Measurements from ENCODE around the gene NCAM2.

NCAM2 gene

DNA sequence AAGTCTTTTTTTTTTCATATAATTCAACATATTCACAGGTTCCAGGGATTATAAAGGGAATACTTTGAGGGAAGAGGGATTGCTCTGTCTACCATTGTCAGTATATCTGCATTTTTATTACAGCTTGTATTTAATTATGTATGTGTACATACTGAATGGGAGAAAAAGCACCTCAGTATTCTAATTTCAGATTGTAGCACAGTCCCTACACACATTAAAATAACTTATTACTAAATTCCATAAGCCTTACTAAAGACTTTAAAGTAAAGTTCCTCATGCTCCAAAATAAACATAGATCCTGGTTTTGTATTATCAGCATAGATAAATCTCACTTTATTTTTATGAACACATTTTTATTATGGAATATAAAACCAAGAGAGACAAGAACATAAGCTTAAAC is 134.2 kb downstream of the NCAM2 start:
- Histone ChIP-seq H4K5ac (ENCODE audit: low read length) (no peak overlapping the region), H3K23ac (ENCODE audit: low read length) (no peak overlapping the region), H2AK5ac (ENCODE audit: low read length) (no peak overlapping the region), H2BK5ac (ENCODE audit: low read length) (no peak overlapping the region), H3K36me3 (ENCODE audit: control insufficient read depth, insufficient read depth, low read length) (no peaks in the 10 kb centered on the region), H3K56ac (ENCODE audit: low read length) (no peak overlapping the region), H3K18ac (ENCODE audit: low read length) (no peak overlapping the region), H3K79me2 (ENCODE audit: control insufficient read depth, insufficient read depth, low read length) (no peaks in the 10 kb centered on the region), H3K79me1 (ENCODE audit: low read length) (no peaks in the 10 kb centered on the region), H3K4me1 (ENCODE audit: control insufficient read depth, low read depth, low read length) (no peaks in the 10 kb centered on the region), H2BK15ac (replicated peaks; ENCODE audit: low read depth) (no peak overlapping the region), H3K4me3 (ENCODE audit: low read length) (no peak overlapping the region), H3K4ac (ENCODE audit: low read depth, low read length) (no peak overlapping the region), H4K8ac (ENCODE audit: low read depth, low read length) (no peak overlapping the region), H3K27ac (ENCODE audit: low read depth, low read length) (no peak overlapping the region), H2BK120ac (ENCODE audit: low read depth, low read length) (no peak overlapping the region), H3K4me2 (ENCODE audit: low read length) (no peak overlapping the region), H3K9ac (ENCODE audit: low read length) (no peak overlapping the region), H3K27me3 (ENCODE audit: insufficient read depth, low read length, poor library complexity) (no peaks in the 10 kb centered on the region)
- DNase-seq: no peak

DNA sequence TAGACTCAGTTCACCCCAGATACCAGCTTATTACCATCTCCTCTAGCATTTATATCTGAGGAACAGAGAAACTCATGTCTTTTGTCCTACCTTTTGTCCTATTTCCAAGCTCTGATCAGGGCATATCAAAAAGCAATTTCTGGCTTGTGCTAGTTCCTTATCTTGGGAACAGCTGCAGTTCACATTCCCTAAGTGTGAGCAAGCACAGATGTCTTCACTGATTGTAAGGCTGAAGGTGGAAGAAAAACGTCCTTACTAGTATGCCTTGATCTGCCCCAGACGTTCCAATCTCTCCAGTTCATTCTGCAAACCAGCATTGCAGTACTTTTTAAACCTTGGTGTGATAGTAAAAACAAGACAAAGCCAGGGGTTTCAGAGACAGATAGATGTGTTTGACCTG is 139.8 kb downstream of the NCAM2 start:
- Histone ChIP-seq H2AK5ac (ENCODE audit: low read length) (no peak overlapping the region), H3K4me1 (ENCODE audit: control insufficient read depth, low read depth, low read length) (no peaks in the 10 kb centered on the region), H3K4me2 (ENCODE audit: low read length) (no peak overlapping the region), H3K18ac (ENCODE audit: low read length) (no peak overlapping the region), H3K27ac (ENCODE audit: low read depth, low read length) (no peak overlapping the region), H3K36me3 (ENCODE audit: control insufficient read depth, insufficient read depth, low read length) (no peaks in the 10 kb centered on the region), H3K27me3 (ENCODE audit: insufficient read depth, low read length, poor library complexity) (no peaks in the 10 kb centered on the region), H3K4me3 (ENCODE audit: low read length) (no peak overlapping the region), H2BK5ac (ENCODE audit: low read length) (no peak overlapping the region), H3K79me2 (ENCODE audit: control insufficient read depth, insufficient read depth, low read length) (no peaks in the 10 kb centered on the region), H2BK120ac (ENCODE audit: low read depth, low read length) (no peak overlapping the region), H4K5ac (ENCODE audit: low read length) (no peak overlapping the region), H3K4ac (ENCODE audit: low read depth, low read length) (no peak overlapping the region), H2BK15ac (replicated peaks; ENCODE audit: low read depth) (no peak overlapping the region), H3K23ac (ENCODE audit: low read length) (no peak overlapping the region), H3K9ac (ENCODE audit: low read length) (no peak overlapping the region), H3K79me1 (ENCODE audit: low read length) (no peaks in the 10 kb centered on the region), H4K8ac (ENCODE audit: low read depth, low read length) (no peak overlapping the region), H3K56ac (ENCODE audit: low read length) (no peak overlapping the region)
- peak; percentile 60 for DNase-seq
- no CpG with 5 or more reads among the region's 2 CpGs for WGBS (ENCODE audit: extremely low coverage, insufficient coverage, low lambda C conversion rate)

DNA sequence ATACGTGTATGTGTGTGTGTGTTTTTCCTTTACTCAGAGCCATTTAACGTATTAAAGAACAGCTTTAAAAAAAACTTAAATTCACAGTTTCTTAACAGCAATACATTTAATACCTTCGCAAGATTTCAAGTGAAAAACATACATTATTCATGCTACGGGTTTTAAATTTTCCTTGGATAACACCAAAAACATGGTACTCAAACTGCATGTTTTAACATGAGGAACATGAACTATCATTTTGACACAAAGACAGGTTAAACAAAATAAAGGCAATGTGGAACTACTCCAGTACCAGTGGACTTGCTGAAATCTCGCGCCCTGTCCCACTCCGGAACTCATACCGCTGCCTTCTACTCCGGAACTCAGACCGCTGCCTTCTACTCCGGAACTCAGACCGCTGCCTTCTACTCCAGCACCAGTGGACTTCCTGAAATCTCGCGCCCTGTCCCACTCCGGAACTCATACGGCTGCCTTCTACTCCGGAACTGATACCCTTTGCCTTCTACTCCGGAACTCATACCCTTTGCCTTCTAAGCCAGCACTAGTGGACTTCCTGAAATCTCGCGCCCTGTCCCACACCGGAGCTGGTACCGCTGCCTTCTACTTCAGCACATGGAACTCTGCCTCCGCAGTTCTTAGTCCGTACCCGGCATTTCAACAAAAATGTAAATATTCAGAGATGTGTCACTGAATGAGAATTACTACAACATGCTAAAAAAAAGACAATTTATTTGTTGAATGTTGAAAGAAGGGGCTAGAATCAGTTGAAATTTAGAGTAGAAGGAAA is 148.6 kb downstream of the NCAM2 start:
- Histone ChIP-seq H2BK5ac (ENCODE audit: low read length) (no peak overlapping the region), H3K4ac (ENCODE audit: low read depth, low read length) (no peak overlapping the region), H3K27me3 (ENCODE audit: insufficient read depth, low read length, poor library complexity) (no peaks in the 10 kb centered on the region), H4K5ac (ENCODE audit: low read length) (no peak overlapping the region), H2BK120ac (ENCODE audit: low read depth, low read length) (no peak overlapping the region), H3K18ac (ENCODE audit: low read length) (no peak overlapping the region), H3K36me3 (ENCODE audit: control insufficient read depth, insufficient read depth, low read length) (no peaks in the 10 kb centered on the region), H3K9ac (ENCODE audit: low read length) (no peak overlapping the region), H3K4me3 (ENCODE audit: low read length) (no peak overlapping the region), H3K23ac (ENCODE audit: low read length) (no peak overlapping the region), H4K8ac (ENCODE audit: low read depth, low read length) (no peak overlapping the region), H2BK15ac (replicated peaks; ENCODE audit: low read depth) (no peak overlapping the region), H3K56ac (ENCODE audit: low read length) (no peak overlapping the region), H3K79me1 (ENCODE audit: low read length) (no peaks in the 10 kb centered on the region), H3K27ac (ENCODE audit: low read depth, low read length) (no peak overlapping the region), H3K4me2 (ENCODE audit: low read length) (no peak overlapping the region), H3K4me1 (ENCODE audit: control insufficient read depth, low read depth, low read length) (no peaks in the 10 kb centered on the region), H2AK5ac (ENCODE audit: low read length) (no peak overlapping the region), H3K79me2 (ENCODE audit: control insufficient read depth, insufficient read depth, low read length) (no peaks in the 10 kb centered on the region)
- DNase-seq: no peak
- no CpG with 5 or more reads among the region's 25 CpGs for WGBS (ENCODE audit: extremely low coverage, insufficient coverage, low lambda C conversion rate)

- H3K36me3 ChIP-seq (ENCODE audit: control insufficient read depth, insufficient read depth, low read length): no peaks in the 10 kb centered on the region
- H2BK120ac ChIP-seq (ENCODE audit: low read depth, low read length): no peak overlapping the region
- H3K4ac ChIP-seq (ENCODE audit: low read depth, low read length): no peak overlapping the region
- H3K4me2 ChIP-seq (ENCODE audit: low read length): no peak overlapping the region
- no peak overlapping the region for H3K9ac ChIP-seq (ENCODE audit: low read length)
- no peak overlapping the region for H3K56ac ChIP-seq (ENCODE audit: low read length)
- no peak overlapping the region for H3K23ac ChIP-seq (ENCODE audit: low read length)
- no peak for DNase-seq
- H2AK5ac ChIP-seq (ENCODE audit: low read length): no peak overlapping the region
- H2BK15ac ChIP-seq (replicated peaks; ENCODE audit: low read depth): no peak overlapping the region
- H3K27me3 ChIP-seq (ENCODE audit: insufficient read depth, low read length, poor library complexity): no peaks in the 10 kb centered on the region
- no peak overlapping the region for H3K27ac ChIP-seq (ENCODE audit: low read depth, low read length)
- H3K18ac ChIP-seq (ENCODE audit: low read length): no peak overlapping the region
- H3K79me1 ChIP-seq (ENCODE audit: low read length): no peaks in the 10 kb centered on the region
- no peaks in the 10 kb centered on the region for H3K4me1 ChIP-seq (ENCODE audit: control insufficient read depth, low read depth, low read length)
- H2BK5ac ChIP-seq (ENCODE audit: low read length): no peak overlapping the region
- H3K79me2 ChIP-seq (ENCODE audit: control insufficient read depth, insufficient read depth, low read length): no peaks in the 10 kb centered on the region
- WGBS (ENCODE audit: extremely low coverage, insufficient coverage, low lambda C conversion rate): no CpG with 5 or more reads among the region's 4 CpGs
- no peak overlapping the region for H3K4me3 ChIP-seq (ENCODE audit: low read length)
- no peak overlapping the region for H4K5ac ChIP-seq (ENCODE audit: low read length)
- no peak overlapping the region for H4K8ac ChIP-seq (ENCODE audit: low read depth, low read length)
Observed at GRCh38 chr21:21147374-21147745, 149.2 kb downstream of the NCAM2 start.

- H3K79me2 ChIP-seq (ENCODE audit: control insufficient read depth, insufficient read depth, low read length): no peaks in the 10 kb centered on the region
- no peaks in the 10 kb centered on the region for H3K4me1 ChIP-seq (ENCODE audit: control insufficient read depth, low read depth, low read length)
- no peak overlapping the region for H2BK15ac ChIP-seq (replicated peaks; ENCODE audit: low read depth)
- no peak overlapping the region for H3K9ac ChIP-seq (ENCODE audit: low read length)
- no peak overlapping the region for H2BK120ac ChIP-seq (ENCODE audit: low read depth, low read length)
- no peaks in the 10 kb centered on the region for H3K36me3 ChIP-seq (ENCODE audit: control insufficient read depth, insufficient read depth, low read length)
- no peaks in the 10 kb centered on the region for H3K79me1 ChIP-seq (ENCODE audit: low read length)
- H4K8ac ChIP-seq (ENCODE audit: low read depth, low read length): no peak overlapping the region
- no peak overlapping the region for H2BK5ac ChIP-seq (ENCODE audit: low read length)
- no peak overlapping the region for H3K18ac ChIP-seq (ENCODE audit: low read length)
- H4K5ac ChIP-seq (ENCODE audit: low read length): no peak overlapping the region
- H3K4me3 ChIP-seq (ENCODE audit: low read length): no peak overlapping the region
- no peak overlapping the region for H3K56ac ChIP-seq (ENCODE audit: low read length)
- H3K23ac ChIP-seq (ENCODE audit: low read length): no peak overlapping the region
- DNase-seq: no peak
- no peak overlapping the region for H3K4me2 ChIP-seq (ENCODE audit: low read length)
- H3K4ac ChIP-seq (ENCODE audit: low read depth, low read length): no peak overlapping the region
- H2AK5ac ChIP-seq (ENCODE audit: low read length): no peak overlapping the region
- H3K27me3 ChIP-seq (ENCODE audit: insufficient read depth, low read length, poor library complexity): no peaks in the 10 kb centered on the region
- H3K27ac ChIP-seq (ENCODE audit: low read depth, low read length): no peak overlapping the region
Observed at GRCh38 chr21:21148009-21148408, 149.8 kb downstream of the NCAM2 start.

DNA sequence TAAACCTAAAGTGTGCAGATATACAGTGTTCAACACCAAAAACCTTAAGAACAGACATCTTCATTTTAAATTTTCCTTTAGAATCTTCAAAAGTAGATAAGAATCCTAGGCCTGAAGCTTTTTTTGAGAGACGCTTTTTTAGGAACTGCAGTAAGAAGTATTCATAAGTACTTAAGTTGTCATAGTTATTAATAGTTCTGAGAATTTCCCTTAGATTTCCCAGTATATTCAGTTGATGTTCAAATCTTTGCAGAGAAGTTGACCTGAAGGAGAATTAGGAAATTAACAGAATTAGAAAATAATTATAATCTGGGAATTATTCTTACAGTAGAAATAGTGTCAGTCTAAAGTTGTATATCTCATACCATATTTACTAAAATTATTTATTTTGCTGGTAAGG is 150.3 kb downstream of the NCAM2 start:
- H4K5ac ChIP-seq (ENCODE audit: low read length): no peak overlapping the region
- no peaks in the 10 kb centered on the region for H3K27me3 ChIP-seq (ENCODE audit: insufficient read depth, low read length, poor library complexity)
- no peak overlapping the region for H3K18ac ChIP-seq (ENCODE audit: low read length)
- no peak overlapping the region for H4K8ac ChIP-seq (ENCODE audit: low read depth, low read length)
- no peaks in the 10 kb centered on the region for H3K79me1 ChIP-seq (ENCODE audit: low read length)
- no peak overlapping the region for H2BK15ac ChIP-seq (replicated peaks; ENCODE audit: low read depth)
- no peaks in the 10 kb centered on the region for H3K36me3 ChIP-seq (ENCODE audit: control insufficient read depth, insufficient read depth, low read length)
- no peak for DNase-seq
- H3K4me3 ChIP-seq (ENCODE audit: low read length): no peak overlapping the region
- no peak overlapping the region for H2AK5ac ChIP-seq (ENCODE audit: low read length)
- no CpG with 5 or more reads among the region's 1 CpG for WGBS (ENCODE audit: extremely low coverage, insufficient coverage, low lambda C conversion rate)
- no peak overlapping the region for H3K23ac ChIP-seq (ENCODE audit: low read length)
- H3K27ac ChIP-seq (ENCODE audit: low read depth, low read length): no peak overlapping the region
- no peaks in the 10 kb centered on the region for H3K79me2 ChIP-seq (ENCODE audit: control insufficient read depth, insufficient read depth, low read length)
- H2BK5ac ChIP-seq (ENCODE audit: low read length): no peak overlapping the region
- H3K4me2 ChIP-seq (ENCODE audit: low read length): no peak overlapping the region
- no peak overlapping the region for H3K9ac ChIP-seq (ENCODE audit: low read length)
- no peak overlapping the region for H3K4ac ChIP-seq (ENCODE audit: low read depth, low read length)
- no peaks in the 10 kb centered on the region for H3K4me1 ChIP-seq (ENCODE audit: control insufficient read depth, low read depth, low read length)
- H2BK120ac ChIP-seq (ENCODE audit: low read depth, low read length): no peak overlapping the region
- H3K56ac ChIP-seq (ENCODE audit: low read length): no peak overlapping the region
